WERI-Rb-1 (cell line): ENCODE measurements around the gene MRAP.
A peak's percentile ranks its signal among the peaks of the same experiment; 100 is the strongest.

ENCODE experiments used
- DNase-seq: peaks from one replicate; pipeline ENCODE4 v3.0.0-alpha.2; 2020
- H3K27ac ChIP-seq: fragments of 250-450 bp; sonication (Bioruptor Pico); 2 replicates; pipeline ENCODE4 v1.5.1; 2020; ENCODE audit warnings: mild to moderate bottlenecking, moderate library complexity
- H3K27me3 ChIP-seq: fragments of 250-450 bp; sonication (Bioruptor Pico); 2 replicates; pipeline ENCODE4 v1.5.1; 2021; ENCODE audit warnings: mild to moderate bottlenecking, low read depth, moderate library complexity; ENCODE audit not compliant: insufficient read depth, severe bottlenecking
- H3K36me3 ChIP-seq: fragments of 250-450 bp; sonication (Bioruptor Pico); 2 replicates; pipeline ENCODE4 v1.5.1; 2020; ENCODE audit warnings: mild to moderate bottlenecking, moderate library complexity
- H3K4me3 ChIP-seq: 2 replicates; pipeline ENCODE4 v1.5.1; 2011; ENCODE audit warnings: low read depth, mild to moderate bottlenecking, control low read depth, low read length
- H3K9me3 ChIP-seq: fragments of 250-450 bp; sonication (Bioruptor Pico); 2 replicates; pipeline ENCODE4 v1.5.1; 2021; ENCODE audit warnings: mild to moderate bottlenecking, moderate library complexity; ENCODE audit not compliant: severe bottlenecking
- CTCF ChIP-seq: IDR thresholded peaks from 2 replicates; pipeline ENCODE4 v1.5.1; 2011; ENCODE audit warnings: low read depth, mild to moderate bottlenecking, control low read depth, inconsistent platforms, low read length

MRAP gene

GRCh38 chr21:32312326-32312725 is 13.7 kb downstream of the MRAP start:
- H3K9me3 ChIP-seq, result no peaks in the 10 kb centered on the region
- H3K4me3 ChIP-seq, result no peak overlapping the region
- H3K36me3 ChIP-seq, result peaks cover 16% of the 10 kb centered on the region
- H3K27ac ChIP-seq, result no peak overlapping the region
- no peak for TF ChIP-seq CTCF
- H3K27me3 ChIP-seq, result no peaks in the 10 kb centered on the region
- DNase-seq, result no peak

GRCh38 chr21:32312976-32313375 is 14.3 kb downstream of the MRAP start:
- no peaks in the 10 kb centered on the region for H3K9me3 ChIP-seq
- no peaks in the 10 kb centered on the region for H3K27me3 ChIP-seq
- H3K4me3 ChIP-seq, result no peak overlapping the region
- TF ChIP-seq CTCF, result peak; percentile 24; the same call in 1 of the 2 replicates
- peaks cover 22% of the 10 kb centered on the region for H3K36me3 ChIP-seq
- DNase-seq, result peak; percentile 56
- no peak overlapping the region for H3K27ac ChIP-seq

- no peaks in the 10 kb centered on the region for H3K27me3 ChIP-seq
- H3K4me3 ChIP-seq, result no peak overlapping the region
- H3K27ac ChIP-seq, result no peak overlapping the region
- H3K9me3 ChIP-seq, result no peaks in the 10 kb centered on the region
- no peak for TF ChIP-seq CTCF
- peaks cover 36% of the 10 kb centered on the region for H3K36me3 ChIP-seq
- DNase-seq, result no peak
These were observed 16.2 kb downstream of the MRAP start for GRCh38 chr21:32314806-32315205.

- H3K27me3 ChIP-seq, result no peaks in the 10 kb centered on the region
- H3K36me3 ChIP-seq, result peaks cover 45% of the 10 kb centered on the region
- H3K9me3 ChIP-seq, result no peaks in the 10 kb centered on the region
- TF ChIP-seq CTCF, result no peak
- H3K27ac ChIP-seq, result no peak overlapping the region
- H3K4me3 ChIP-seq, result no peak overlapping the region
- no peak for DNase-seq
These were observed 17.0 kb downstream of the MRAP start for GRCh38 chr21:32315511-32316281.

GRCh38 chr21:32316361-32317215 is 17.9 kb downstream of the MRAP start:
- no peaks in the 10 kb centered on the region for H3K9me3 ChIP-seq
- no peak for TF ChIP-seq CTCF
- H3K27ac ChIP-seq, result no peak overlapping the region
- H3K36me3 ChIP-seq, result peaks cover 54% of the 10 kb centered on the region
- no peak overlapping the region for H3K4me3 ChIP-seq
- DNase-seq, result no peak
- H3K27me3 ChIP-seq, result no peaks in the 10 kb centered on the region
